D721Med (cell line): Measurements from ENCODE around the gene DLG4.
A peak's percentile ranks its signal among the peaks of the same experiment; 100 is the strongest.

Experiments used
- DNase-seq: peaks from one replicate; pipeline ENCODE4 v3.0.0; 2011; ENCODE audit warnings: low spot score; ENCODE audit not compliant: insufficient read length
- FAIRE-seq: peaks from 2 replicates; lab custom pipeline; 2011; peaks lifted over from hg19 to GRCh38; lab: Jason Lieb, UNC
- TF ChIP-seq, protein P1 (sequence below): IDR thresholded peaks from 2 replicates; pipeline ENCODE4 v1.5.1; 2012; ENCODE audit warnings: mild to moderate bottlenecking, control low read depth; ENCODE audit not compliant: insufficient read depth; ENCODE audit errors: missing control alignments

Gene DLG4

DNA sequence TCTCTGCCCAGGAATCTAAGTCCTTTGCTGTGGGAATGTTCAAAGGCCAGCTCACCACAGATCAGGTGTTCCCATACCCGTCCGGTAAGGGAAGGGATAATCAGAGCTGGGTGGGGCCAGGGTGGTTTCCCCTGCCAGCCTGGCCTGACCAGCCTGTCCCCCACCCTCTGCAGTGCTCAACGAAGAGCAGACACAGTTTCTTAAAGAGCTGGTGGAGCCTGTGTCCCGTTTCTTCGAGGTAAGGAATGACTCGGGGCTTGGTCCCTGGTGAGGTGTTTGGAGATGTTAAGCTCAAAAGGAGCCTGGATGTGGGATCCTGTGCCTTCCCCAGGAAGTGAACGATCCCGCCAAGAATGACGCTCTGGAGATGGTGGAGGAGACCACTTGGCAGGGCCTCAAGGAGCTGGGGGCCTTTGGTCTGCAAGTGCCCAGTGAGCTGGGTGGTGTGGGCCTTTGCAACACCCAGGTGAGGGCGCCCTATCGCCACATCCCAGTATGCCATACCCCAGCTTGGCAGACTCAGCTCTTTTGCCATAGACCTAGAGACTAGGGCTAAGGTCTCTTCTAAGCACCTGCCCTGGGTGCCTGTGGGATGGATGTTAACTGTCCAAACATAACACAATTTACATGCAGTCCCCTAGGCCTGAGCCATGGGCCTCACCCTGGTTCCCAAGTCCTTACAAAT lies 1.1 kb upstream of the DLG4 start:
- TF ChIP-seq, protein P1, sequence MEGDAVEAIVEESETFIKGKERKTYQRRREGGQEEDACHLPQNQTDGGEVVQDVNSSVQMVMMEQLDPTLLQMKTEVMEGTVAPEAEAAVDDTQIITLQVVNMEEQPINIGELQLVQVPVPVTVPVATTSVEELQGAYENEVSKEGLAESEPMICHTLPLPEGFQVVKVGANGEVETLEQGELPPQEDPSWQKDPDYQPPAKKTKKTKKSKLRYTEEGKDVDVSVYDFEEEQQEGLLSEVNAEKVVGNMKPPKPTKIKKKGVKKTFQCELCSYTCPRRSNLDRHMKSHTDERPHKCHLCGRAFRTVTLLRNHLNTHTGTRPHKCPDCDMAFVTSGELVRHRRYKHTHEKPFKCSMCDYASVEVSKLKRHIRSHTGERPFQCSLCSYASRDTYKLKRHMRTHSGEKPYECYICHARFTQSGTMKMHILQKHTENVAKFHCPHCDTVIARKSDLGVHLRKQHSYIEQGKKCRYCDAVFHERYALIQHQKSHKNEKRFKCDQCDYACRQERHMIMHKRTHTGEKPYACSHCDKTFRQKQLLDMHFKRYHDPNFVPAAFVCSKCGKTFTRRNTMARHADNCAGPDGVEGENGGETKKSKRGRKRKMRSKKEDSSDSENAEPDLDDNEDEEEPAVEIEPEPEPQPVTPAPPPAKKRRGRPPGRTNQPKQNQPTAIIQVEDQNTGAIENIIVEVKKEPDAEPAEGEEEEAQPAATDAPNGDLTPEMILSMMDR: peak; percentile 41
- DNase-seq: no peak
- no peak for FAIRE-seq

DNA sequence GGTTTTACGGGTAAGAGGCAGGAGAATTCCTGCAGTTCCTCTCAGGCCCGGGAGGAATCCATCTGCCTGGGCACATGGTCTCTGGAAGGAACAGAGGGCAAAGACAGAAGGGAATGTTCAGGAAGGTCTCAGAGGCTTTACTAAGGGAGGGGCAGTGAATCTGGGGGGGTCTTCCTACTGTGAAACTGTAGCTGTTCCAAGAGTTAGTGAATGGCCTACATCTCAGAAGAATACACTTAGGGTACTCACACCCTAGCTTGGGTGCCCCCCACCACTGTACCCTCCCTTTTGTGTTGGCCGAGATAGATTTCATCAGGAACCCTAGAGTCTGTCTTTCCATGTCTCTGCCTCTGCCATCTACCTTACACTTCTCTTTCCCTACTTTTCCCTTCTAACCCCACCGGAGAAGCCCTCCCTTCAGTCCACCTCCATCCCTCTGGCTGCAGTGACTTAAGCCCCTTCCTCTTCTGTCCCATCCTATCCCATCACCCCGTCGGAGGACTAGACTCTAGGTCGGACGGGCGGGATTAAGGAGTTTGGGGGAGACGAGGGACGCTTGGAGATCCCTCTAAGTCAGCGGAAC lies 316 bp downstream of the DLG4 start:
- TF ChIP-seq, protein P1: no peak
- FAIRE-seq (no peak), DNase-seq (no peak)

DNA sequence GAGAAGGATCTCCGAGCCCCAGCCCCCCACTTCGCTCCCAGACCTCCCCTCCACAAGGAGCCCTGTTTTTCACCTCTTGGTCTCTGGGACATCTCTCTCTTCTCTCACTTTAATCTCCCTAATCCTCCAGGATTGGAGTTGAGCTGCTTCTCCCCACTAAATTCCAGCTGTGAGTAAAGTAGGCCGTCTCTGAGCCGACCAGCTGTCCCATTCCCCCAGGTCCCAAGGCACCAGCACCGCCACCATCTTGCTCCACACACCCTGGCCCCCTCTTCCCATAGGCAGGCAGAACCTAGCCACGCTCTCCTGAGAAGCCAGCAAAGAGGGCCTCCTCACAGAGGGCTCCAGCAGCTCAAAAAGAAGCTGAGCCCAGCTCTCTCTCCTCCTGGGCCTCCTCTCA lies 878 bp downstream of the DLG4 start:
- FAIRE-seq (peak; percentile 25), DNase-seq (peak; percentile 89)

DNA sequence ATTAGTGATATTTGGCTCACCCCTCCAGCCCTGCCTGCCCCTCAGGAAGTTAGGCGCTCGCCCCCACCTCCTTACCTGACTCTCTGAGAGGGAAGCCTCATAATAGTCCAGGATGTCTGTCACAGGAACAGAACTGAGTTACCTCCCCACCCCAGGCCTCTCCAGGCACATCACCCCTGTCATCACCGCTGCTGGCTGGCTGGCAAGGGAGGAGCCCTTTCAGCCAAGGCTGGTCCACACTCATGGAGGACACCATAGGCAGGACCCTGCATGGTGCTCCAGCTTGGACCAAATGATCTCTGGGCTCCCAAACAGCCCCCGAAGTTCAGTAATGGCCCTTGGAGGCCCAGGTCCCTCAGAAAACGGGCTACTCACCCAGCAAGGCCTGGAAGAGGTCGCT lies 1.5 kb downstream of the DLG4 start:
- DNase-seq (no peak), FAIRE-seq (no peak)
- TF ChIP-seq, protein P1: no peak

More for the DNA sequence above, 878 bp downstream of the DLG4 start:
- TF ChIP-seq, protein P1: no peak

DNA sequence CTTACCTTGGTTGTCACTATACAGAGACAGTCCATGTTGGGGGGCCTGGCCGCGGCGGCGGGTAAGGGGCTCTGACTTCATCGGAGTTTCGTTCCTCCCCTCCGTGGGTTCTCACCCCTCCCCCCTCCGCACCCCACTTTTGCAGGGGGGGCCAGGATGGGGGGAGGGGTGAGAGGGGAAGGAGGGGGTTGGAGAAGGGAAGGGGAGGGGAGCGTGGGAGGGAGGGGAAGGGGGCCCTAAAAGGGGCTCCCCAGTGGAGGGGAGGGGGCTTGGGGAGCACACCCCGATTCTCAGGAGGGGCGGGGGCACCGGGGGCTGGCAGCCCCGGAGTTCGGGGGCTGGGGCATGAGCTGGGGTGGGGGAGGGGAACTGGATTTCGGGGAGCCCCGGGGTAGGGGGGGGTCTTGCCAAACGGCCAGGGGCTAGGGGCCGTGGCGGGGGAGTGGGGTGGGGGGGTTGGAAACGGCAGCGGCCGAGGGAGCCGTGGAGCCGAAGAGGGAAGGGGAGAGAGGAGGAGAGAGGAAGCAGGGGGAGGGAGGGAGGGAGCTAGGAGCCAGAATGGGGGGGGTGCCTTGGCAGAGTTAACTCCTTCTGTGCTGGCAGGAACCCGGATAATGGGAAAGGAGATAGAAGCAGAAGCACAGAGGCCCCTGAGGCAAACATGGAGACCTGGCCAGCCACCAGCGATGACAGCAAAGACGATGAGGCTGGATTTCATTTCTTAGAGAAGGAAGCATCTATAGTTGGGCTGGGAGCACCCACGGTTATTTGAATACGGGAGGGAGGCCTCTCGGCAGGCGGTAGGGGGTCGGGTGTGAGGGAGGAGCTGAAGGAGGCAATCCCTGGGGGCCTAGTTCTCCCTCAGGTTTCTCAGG lies 2.3 kb downstream of the DLG4 start:
- peak; percentile 78 for DNase-seq
- FAIRE-seq: no peak
- TF ChIP-seq, protein P1: no peak

DNA sequence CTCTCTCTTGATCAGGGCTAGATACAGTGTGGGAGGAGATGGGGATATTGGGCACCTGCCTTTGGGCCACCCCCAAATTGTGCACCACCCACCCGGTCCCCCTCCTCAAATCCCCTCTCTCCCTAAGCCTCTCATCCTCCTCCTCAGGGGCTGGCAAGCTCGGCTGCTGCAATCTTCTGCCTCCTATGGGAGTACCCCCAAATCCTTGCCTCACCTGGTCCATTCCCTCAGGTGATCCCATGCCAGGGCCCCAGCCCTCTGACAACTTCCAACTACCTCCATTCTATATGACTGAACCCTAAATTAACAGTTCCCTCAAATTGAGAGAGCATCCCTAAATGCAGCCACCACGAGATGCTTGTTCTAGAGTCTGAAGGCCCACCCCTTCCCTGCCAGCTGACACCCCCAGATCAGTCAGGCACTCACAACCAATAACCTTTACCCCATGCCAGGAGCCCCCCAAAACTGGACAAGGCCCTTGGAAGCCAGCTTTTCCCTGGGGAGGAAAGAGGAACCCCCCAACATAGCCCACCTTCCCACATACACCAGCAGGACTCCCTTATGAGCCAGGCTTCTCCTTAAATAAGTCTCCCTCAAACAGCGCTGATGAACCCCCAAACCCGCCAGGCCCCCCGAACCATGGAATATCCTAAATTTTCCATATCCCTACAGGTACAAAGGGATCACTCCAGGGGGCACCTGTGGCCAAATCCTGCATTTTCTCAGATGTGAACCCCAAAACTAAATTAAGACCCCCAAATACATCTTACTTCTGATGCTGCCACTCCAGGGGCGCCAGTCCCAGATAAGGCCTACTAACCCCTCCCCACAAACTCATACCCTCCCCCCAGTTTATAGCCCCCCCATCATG lies 3.2 kb downstream of the DLG4 start:
- DNase-seq (no peak), FAIRE-seq (no peak)
- TF ChIP-seq, protein P1: no peak
